ENCODE measurements around the gene EEF1AKMT2. TPM values are rescaled to one million over a fixed set of nuclear protein-coding genes. Genes with fewer than 3 reads are reported as not detected.
A peak's percentile ranks its signal among the peaks of the same experiment; 100 is the strongest.

The EEF1AKMT2 gene
- total RNA-seq, 1 experiment from 2014 or later, result 18.2 TPM

GRCh38 chr10:124737708-124738107 lies 54.0 kb downstream of the EEF1AKMT2 start:
- ChIA-PET POLR2A (ENCODE audit: unreplicated experiment) (no interaction called here), CTCF (no interaction called here)
- Histone ChIP-seq H3K9me2 (replicated peaks; ENCODE audit: low read length) (no peaks in the 10 kb centered on the region), H3F3A (ENCODE audit: low read length, unreplicated experiment) (no peaks in the 10 kb centered on the region), H3K79me2 (ENCODE audit: low read length) (peaks cover 77% of the 10 kb centered on the region), H3K4me1 (ENCODE audit: insufficient read depth, low read length) (peaks cover 39% of the 10 kb centered on the region), H3K9me3 (ENCODE audit: low read length) (no peaks in the 10 kb centered on the region), H3K36me3 (ENCODE audit: low read depth, low read length) (no peaks in the 10 kb centered on the region), H3K9ac (ENCODE audit: low read length) (no peak overlapping the region), H3K4me2 (ENCODE audit: low read length) (no peak overlapping the region), H4K20me1 (ENCODE audit: low read length) (no peaks in the 10 kb centered on the region), H3K4me3 (ENCODE audit: low read length) (no peak overlapping the region), H3K27me3 (ENCODE audit: low read length) (no peaks in the 10 kb centered on the region), H3K27ac (ENCODE audit: low read length) (no peak overlapping the region), H2AFZ (ENCODE audit: low read length) (no peak overlapping the region)
- TF ChIP-seq EZH2phosphoT487 (IDR thresholded peaks at IDR 0.05; ENCODE audit: borderline replicate concordance, low read length) (no peak), EZH2 (IDR thresholded peaks at IDR 0.05; ENCODE audit: low read length, unreplicated experiment) (no peak), CTCF (conservative IDR thresholded peaks at IDR 0.05; ENCODE audit: low read depth, low read length) (no peak)
- BruUV-seq (replicated peaks), result no TSS peak
- DNase-seq, result no peak
- ATAC-seq, result no peak
- intact Hi-C loops (cut with micrococcal nuclease), result no loop called here

DNA sequence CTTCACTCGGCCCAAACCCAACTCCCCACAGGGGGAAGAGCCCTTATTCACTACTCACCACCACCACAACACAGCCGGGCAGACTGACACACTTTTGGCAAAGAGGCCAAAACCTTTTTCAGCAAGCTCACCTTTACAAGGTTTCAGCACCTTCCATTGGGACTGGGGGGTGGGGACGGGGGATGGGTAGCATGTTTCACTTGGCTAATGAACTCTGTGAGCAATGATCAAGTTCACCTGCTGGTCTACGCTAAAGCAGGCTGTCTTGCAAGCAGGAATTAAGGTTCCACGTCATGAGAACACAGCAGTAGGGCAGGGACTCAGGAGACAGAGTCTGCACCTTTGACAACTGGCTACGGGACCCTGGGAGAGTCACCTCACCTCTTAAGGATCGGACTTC lies 54.5 kb downstream of the EEF1AKMT2 start:
- no peak overlapping the region for H3K4me3 ChIP-seq (ENCODE audit: low read length)
- H3K27ac ChIP-seq (ENCODE audit: low read length), result no peak overlapping the region
- peaks cover 72% of the 10 kb centered on the region for H3K79me2 ChIP-seq (ENCODE audit: low read length)
- ATAC-seq (no peak), DNase-seq (peak; percentile 1)
- no peaks in the 10 kb centered on the region for H3K36me3 ChIP-seq (ENCODE audit: low read depth, low read length)
- H3K4me2 ChIP-seq (ENCODE audit: low read length), result no peak overlapping the region
- CTCF ChIA-PET, result interaction anchor here (0.6 kb wide), 1 partner anchor 1077 kb away, joined by 13 read pairs; no protein-coding TSS in a partner anchor
- no peaks in the 10 kb centered on the region for H3K9me2 ChIP-seq (replicated peaks; ENCODE audit: low read length)
- no peaks in the 10 kb centered on the region for H3K27me3 ChIP-seq (ENCODE audit: low read length)
- peaks cover 37% of the 10 kb centered on the region for H3K4me1 ChIP-seq (ENCODE audit: insufficient read depth, low read length)
- no peak overlapping the region for H2AFZ ChIP-seq (ENCODE audit: low read length)
- BruUV-seq (replicated peaks), result no TSS peak
- intact Hi-C loops (cut with micrococcal nuclease), result no loop called here
- POLR2A ChIA-PET (ENCODE audit: unreplicated experiment), result no interaction called here
- no peaks in the 10 kb centered on the region for H4K20me1 ChIP-seq (ENCODE audit: low read length)
- no peak overlapping the region for H3K9ac ChIP-seq (ENCODE audit: low read length)
- TF ChIP-seq EZH2phosphoT487 (IDR thresholded peaks at IDR 0.05; ENCODE audit: borderline replicate concordance, low read length), result no peak
- no peak for TF ChIP-seq CTCF (conservative IDR thresholded peaks at IDR 0.05; ENCODE audit: low read depth, low read length)
- no peak for TF ChIP-seq EZH2 (IDR thresholded peaks at IDR 0.05; ENCODE audit: low read length, unreplicated experiment)
- H3F3A ChIP-seq (ENCODE audit: low read length, unreplicated experiment), result no peaks in the 10 kb centered on the region
- no peaks in the 10 kb centered on the region for H3K9me3 ChIP-seq (ENCODE audit: low read length)

- POLR2A ChIA-PET (ENCODE audit: unreplicated experiment), result no interaction called here
- Histone ChIP-seq H4K20me1 (ENCODE audit: low read length) (no peaks in the 10 kb centered on the region), H3K4me1 (ENCODE audit: insufficient read depth, low read length) (peaks cover 31% of the 10 kb centered on the region), H3K27ac (ENCODE audit: low read length) (no peak overlapping the region), H3F3A (ENCODE audit: low read length, unreplicated experiment) (no peaks in the 10 kb centered on the region), H3K4me3 (ENCODE audit: low read length) (no peak overlapping the region), H3K4me2 (ENCODE audit: low read length) (no peak overlapping the region), H2AFZ (ENCODE audit: low read length) (no peak overlapping the region), H3K9ac (ENCODE audit: low read length) (no peak overlapping the region), H3K27me3 (ENCODE audit: low read length) (no peaks in the 10 kb centered on the region), H3K36me3 (ENCODE audit: low read depth, low read length) (no peaks in the 10 kb centered on the region), H3K79me2 (ENCODE audit: low read length) (peaks cover 66% of the 10 kb centered on the region), H3K9me2 (replicated peaks; ENCODE audit: low read length) (no peaks in the 10 kb centered on the region), H3K9me3 (ENCODE audit: low read length) (no peaks in the 10 kb centered on the region)
- ATAC-seq, result peak; percentile 16; the same call in 1 of the 2 replicates
- intact Hi-C loops (cut with micrococcal nuclease), result no loop called here
- BruUV-seq (replicated peaks), result no TSS peak
- CTCF ChIA-PET, result interaction anchor here (0.6 kb wide), 1 partner anchor 1077 kb away, joined by 13 read pairs; no protein-coding TSS in a partner anchor
- DNase-seq, result peak; percentile 5
- TF ChIP-seq EZH2phosphoT487 (IDR thresholded peaks at IDR 0.05; ENCODE audit: borderline replicate concordance, low read length) (no peak), EZH2 (IDR thresholded peaks at IDR 0.05; ENCODE audit: low read length, unreplicated experiment) (no peak), CTCF (conservative IDR thresholded peaks at IDR 0.05; ENCODE audit: low read depth, low read length) (no peak)
Observed at GRCh38 chr10:124736491-124737136, 55.1 kb downstream of the EEF1AKMT2 start.

Measured in PC-3 (cell line).